IPS DF 4.7 (cell line): ENCODE results near the gene SRP19.
"Not testable (repeated sequence)": the region's sequence is repeated elsewhere in the genome, so short reads cannot be mapped to it uniquely, and the experiment has no call there.

Experiments
- DNase-seq: peaks from one replicate; pipeline ENCODE4 v3.0.0-alpha.2; 2013; ENCODE audit warnings: low spot score; ENCODE audit errors: extremely low read depth

Gene SRP19

DNA sequence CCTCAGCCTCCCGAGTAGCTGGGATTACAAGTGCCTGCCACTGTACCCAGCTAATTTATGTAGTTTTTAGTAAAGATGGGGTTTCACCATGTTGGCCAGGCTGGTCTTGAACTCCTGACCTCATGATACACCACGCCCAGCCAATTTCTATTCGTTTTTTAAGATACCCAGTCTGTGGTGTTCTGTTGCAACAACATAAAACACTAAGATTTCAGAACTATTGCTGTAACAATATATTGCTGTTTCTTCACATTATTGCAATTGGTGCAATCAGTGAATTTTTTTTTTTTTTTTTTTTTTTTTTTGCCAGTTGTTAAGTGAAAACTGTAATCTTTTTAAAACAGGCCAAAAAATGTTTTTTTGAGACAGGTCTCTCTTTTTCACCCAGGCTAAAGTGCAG is 9.9 kb downstream of the SRP19 start:
- no peak for DNase-seq

DNA sequence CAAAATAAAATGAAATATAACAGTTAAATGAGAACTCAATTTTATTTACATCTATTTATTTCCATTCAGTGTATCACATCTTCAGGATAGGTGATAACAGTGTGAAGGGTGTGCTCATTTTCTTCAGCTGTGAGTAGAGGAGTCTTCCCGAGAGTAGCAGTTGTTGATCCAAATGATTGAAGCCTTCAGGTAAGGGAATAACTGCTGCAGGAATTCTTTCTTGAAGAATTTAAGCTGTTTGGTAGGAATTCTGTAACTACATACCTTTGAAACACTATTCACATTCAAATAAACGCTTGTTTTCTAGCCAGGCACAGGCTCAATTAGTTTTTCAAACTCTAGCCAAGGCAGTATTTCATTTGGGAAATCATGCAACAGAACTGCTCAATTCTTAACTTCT is 15.3 kb downstream of the SRP19 start:
- DNase-seq = no peak

DNA sequence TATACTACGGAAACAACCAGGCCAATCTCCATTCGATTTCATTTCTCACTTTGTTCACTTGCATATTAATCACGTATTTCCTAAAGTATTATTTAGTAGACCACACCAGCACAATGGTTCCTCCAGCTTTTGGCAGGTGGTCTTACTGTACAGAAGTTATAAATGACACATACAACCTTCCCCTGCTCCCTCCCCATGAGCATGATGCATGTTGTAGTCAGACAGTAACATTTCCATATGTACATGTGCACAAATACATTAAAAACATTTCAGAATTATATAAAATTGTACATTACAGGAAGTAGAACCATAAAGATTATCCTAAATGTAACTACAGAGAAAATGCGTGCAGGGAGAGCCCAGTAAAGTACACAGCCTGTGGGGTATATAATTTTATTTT is 17.0 kb downstream of the SRP19 start:
- no peak for DNase-seq

DNA sequence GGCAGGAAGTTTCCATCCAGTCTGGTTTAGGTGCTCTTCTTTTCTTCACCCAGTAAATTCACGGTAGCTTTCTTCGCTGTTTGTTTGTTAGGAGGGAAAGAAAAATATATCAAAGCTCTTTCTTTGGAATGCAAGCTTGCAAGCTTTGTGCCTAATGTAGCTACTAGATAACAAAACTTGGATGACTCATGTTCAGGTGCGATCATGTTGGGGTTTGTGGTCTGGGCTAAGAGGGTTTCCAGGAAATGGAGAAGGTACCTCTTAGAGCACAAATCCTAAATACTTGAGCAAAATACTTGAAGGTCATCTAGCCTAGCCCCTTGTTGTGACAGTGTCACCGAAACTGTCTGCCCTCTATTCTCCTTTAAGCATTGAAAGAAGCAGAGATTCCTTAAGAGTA is 17.7 kb downstream of the SRP19 start:
- no peak for DNase-seq

DNA sequence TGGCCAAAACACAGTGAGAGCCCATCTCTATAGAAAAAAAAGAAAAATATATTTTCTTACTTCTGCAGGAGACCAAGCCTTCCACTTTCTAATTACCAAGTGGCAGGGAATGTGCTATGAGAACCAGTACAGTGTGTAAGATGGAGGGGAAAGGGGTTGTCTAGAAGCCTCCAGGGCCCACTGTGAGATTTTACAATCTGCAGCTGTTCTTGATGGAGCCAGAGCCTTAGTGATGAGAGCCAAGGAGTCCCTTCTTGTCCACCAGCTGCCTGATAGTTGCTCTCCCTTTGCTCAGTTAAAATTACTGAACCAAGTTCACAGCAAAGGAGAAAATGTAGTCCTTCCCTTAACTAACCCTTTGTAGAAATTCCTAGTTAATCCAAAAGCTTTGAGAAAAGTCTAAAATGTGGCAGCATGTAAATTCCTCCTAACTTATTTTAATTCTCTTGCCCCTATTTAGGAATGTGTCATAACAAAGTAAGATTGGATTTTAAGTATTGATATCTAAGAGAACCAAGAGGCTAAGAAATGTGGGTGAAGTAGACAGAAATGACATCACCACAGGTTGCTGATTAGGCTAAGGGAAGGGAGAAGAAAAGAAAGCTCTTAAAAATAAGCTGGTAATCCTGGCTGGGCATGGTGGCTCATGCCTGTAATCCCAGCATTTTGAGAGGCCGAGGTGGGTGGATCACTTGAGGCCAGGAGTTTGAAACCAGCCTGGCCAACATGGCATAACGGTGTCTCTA is 19.3 kb downstream of the SRP19 start:
- DNase-seq = no peak

DNA sequence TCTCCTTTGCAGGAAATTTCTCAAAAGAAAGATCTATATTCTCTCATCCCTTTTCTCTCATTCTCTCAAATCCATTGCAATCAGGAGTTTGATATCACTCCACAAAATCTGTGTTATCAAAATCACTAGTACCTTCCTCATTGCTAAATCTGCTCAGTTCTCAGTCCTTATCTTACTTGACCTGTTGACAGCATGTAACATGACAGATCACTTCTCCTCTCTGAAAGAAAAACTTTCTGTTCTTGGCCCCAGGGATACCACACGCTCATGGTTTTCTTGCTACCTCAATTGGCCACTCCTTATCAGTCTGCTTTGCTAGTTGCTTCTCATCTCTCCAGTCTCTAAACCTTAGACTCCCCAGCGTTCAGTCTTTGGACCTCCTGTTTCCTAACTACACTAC is 22.1 kb downstream of the SRP19 start:
- no peak for DNase-seq

DNA sequence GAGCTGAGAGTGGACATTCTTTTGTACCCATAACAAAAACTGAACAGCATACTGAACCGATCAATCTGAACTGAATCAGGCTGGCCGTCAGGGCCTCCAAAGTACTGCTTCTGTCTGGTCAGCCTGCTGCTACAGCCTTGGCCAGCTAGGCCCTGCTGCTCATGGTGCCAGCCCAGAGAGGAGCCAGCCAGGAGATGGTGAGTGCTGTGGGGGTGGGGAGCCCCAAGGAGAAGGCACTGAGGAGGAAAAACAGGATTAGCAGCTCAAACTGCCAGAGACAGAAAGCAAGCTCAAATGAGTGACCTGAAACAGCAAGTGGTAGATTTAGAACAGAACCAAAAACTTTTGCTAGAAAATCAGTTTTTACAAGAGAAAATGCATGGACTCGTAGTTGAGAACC is 23.9 kb downstream of the SRP19 start:
- no peak for DNase-seq

DNA sequence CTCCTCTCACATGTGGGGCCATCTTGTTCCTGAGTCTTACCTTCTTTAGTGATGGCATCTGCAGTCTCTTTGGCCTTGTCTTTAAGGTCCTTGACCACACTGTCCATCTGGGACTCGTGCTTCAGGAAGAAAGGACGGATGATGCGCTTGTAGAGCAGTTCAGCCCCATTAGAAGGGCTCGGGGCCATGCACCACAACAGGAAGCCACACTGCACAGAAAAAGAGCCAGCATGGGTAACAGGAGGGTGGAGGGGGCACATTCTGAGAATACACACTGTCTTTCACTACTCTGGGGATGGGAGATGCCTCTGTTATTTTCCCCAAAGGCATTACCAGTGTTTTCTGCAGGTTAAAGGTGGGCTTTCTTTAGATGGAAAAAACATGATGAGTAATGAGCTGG is 25.9 kb downstream of the SRP19 start:
- DNase-seq = no peak

DNA sequence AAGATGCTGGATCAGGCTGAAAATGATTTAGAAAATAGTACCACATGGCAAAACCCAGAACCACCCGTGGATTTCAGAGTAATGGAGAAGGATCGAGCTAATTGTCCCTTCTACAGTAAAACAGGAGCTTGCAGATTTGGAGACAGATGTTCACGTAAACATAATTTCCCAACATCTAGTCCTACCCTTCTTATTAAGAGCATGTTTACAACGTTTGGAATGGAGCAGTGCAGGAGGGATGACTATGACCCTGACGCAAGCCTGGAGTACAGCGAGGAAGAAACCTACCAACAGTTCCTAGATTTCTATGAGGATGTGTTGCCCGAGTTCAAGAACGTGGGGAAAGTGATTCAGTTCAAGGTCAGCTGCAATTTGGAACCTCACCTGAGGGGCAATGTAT is 31.0 kb downstream of the SRP19 start:
- DNase-seq = not testable (repeated sequence)

DNA sequence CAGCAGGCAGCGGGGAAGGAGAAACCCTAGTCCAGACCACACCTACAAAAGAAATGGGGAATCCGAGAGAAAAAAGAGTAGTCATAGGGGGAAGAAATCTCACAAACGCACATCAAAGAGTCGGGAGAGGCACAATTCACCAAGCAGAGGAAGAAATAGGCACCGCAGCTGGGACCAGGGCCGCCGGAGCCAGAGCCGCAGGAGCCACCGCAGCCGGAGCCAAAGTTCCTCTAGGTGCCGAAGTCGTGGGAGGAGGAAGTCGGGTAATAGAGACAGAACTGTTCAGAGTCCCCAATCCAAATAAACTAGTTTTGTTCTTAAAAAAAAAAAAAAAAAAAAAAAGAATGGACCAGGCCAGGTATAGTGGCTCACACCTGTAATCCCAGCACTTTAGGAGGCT is 31.7 kb downstream of the SRP19 start:
- DNase-seq = no peak

DNA sequence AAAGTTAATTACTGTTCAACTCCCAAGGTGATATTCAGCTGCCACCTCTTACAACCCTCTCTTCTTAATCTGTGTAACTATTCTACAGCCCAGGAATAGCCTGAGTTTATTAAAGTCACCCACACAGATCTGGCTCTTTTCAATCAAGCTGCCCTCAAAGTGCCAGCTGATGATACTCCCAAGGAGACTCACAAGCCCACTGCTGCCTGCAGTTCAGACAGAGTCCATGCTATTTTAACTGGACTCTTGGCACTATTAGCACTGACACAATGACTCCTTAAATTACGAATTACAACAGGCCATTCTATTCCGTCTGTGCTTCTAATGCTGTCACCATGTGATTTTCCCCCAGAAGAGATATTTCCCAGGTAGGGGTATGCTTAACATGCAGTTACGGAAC is 34.6 kb downstream of the SRP19 start:
- no peak for DNase-seq

DNA sequence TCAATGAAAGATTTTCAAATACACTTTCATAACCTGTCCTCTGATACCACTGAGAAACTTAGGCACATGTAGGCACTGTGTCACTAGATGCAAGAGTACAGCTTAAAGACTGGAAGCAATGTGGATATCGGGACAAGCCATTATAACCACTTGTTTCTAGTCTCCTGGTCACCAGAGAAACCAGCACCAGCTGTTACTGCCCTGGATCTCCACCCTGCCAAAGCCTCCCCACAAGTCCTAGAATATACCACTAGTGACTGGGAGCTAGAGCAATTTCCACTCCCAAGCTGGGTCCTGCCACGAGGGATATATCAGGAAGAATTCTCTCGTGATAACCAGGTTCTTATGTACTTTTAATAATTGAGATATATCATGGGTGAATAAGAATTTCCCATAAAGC is 41.5 kb downstream of the SRP19 start:
- no peak for DNase-seq

DNA sequence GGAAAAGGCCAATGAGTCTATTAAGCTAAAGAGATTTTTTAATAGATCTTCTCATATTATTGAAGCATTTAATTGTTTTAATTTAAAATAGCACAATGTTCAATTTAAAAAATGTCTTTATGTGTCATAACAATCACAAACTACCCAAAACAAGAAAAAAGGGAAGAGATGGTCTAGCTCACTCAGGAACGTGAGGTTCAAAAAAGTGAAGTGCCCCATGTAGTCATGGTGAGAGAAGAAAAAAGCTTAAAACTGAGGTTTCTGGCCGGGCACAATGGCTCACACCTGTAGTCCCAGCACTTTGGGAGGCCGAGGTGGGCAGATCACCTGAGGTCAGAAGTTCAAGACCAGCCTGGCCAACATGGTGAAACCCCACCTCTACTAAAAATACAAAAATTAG is 43.9 kb downstream of the SRP19 start:
- not testable (repeated sequence) for DNase-seq

DNA sequence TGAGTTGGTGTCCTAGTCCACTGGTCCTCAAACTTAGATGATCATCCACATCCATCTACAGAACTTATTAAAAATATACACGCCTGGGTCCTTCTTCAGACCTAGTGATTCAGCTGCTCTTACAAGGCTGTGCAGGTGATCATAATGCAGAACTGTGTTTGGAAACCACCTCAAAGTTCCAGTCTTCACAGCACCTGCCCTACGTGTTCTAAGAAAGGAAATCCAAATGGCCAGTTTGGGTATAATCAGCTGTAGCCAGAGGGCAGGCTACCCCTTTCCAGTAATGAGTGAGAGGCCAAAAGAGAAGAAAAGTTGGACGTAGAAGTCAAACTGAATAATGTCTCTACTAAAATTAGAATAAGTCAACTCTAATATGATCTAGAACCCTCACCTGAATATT is 45.5 kb downstream of the SRP19 start:
- no peak for DNase-seq

DNA sequence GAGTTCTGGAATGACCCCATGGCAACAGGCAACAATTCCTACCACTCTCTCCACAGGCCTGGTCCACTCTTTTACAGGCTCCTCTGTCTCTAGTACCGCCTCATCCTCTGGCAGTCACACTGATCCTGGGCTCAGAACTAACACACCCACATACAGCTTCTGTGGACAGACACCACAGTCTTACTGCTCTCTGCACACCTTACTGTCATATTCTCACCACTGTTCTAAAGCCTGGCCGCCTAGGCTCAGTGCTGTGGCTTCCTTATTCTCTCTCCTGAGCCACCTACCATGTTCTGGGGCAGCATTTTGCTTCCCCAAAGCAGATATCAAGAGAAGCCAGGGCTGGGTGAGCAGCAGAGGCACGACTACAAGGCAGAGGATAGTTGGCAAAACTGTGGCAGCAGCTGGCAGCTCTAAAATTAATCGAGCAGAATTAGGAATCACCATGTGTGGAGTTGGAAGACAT is 46.1 kb downstream of the SRP19 start:
- DNase-seq = no peak

DNA sequence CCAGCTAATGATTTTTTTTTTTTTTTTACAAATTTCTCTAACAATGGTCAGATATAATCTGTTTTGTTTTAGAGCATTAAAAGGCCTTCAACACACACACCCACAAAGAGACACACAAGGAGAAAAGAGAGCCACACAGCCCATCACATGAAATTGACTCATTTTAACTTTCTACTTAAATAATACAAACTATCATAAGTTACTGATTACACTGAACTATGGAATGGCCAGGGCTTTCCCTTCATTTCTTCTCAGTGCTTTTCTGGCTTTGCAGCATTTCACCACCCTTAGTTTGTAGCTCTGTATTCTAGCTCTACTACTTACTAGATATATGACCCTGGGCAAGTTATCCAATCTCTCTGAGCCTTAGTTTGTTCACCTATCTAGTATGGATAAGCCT is 47.8 kb downstream of the SRP19 start:
- DNase-seq = no peak

DNA sequence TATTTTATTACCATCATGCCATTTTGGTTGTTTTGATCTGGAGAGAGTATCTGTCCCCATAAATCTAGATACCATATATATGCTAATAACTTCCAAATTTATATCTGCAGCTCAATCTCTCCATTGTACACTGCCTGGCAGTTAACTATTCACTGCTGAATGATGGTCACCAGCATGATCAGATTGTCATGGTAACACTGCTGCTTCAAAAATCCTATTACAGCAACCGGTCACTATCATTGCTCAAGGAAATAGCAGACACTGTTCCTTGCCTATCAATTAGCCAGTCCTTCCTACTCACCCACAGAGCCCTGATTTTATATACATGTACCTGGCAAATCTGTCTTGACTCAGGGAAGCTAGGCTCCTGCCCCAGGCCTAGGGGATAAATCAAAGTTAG is 49.4 kb downstream of the SRP19 start:
- DNase-seq = no peak

DNA sequence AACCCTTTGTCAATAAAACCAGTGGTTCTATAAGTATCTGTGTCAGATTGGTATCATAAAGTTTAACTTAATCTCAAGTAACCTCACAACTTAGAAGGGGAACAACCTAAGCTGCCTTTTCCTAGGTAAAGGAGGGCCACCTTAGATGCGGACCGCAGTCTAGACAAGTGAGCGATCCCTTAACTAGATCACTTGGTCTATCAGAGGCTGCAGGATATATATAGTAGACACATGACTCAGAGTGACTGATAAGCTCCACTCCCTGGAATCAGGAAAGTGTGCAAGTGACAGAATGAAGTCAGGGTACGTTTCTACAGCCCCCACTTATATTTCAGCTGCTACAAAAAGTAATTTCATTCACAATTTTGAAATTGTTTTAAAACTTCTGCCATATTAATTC is 53.5 kb downstream of the SRP19 start:
- no peak for DNase-seq

DNA sequence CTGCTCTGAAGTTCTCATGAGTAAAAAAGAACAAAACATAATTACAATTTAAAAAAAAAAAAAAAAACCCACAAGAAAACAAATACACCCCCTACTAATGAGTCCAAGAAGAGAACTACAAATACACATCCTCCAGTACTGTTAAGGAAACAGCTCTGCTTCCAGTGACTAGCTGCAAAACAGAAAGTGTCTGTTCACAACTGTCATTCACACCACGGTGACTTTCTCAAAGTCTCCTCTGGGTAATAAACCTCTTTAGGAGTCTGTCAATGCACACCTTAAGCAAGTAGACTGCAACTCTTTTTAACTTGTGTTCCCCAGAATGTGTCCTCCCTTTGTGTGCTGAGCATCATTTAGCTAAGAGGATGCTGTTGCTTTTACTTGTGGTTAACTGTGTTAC is 54.7 kb downstream of the SRP19 start:
- DNase-seq = no peak

DNA sequence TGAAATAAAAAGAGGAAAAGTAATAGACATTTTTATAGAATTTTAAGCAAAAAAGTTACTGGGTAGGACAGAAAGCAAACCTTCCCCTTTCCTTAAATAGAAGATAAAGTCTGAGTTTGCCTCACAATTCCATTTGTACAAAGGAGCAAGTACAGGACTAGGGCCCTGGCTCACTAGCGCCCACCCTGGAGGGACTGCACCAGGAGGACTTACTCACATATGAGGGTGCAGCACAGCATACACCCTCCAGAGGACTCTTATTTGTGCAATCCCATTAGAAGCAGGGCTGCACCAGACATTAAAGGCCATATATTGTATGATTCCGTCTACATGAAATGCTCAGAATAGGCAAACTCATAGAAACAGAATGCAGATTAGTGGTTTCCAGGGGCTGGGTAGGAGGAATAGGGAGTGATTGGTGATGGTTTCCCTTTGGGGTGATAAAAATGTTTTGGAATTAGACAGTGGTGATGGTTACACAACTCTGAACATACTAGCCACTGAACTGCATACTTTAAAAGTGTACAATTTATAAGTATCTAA is 56.4 kb downstream of the SRP19 start:
- DNase-seq = no peak

DNA sequence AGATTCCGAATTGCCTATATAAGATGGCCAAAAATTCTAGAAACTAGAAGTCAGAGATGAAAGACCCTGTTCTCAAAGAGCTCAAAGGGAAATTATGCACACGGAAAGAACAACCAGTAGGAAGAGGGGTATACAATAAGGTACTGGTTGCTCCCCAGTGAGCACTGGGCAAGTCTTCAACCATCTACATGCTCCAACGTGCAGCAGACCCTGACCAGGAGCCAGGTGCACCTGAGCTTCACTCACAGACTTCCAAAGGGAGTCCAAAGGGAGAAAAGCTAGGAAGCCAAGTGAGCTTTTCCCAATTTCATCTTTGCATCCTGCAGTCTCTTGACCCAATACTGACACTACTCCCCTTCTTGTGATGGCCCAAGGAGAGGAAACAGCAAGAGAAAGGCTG is 57.0 kb downstream of the SRP19 start:
- DNase-seq = no peak

DNA sequence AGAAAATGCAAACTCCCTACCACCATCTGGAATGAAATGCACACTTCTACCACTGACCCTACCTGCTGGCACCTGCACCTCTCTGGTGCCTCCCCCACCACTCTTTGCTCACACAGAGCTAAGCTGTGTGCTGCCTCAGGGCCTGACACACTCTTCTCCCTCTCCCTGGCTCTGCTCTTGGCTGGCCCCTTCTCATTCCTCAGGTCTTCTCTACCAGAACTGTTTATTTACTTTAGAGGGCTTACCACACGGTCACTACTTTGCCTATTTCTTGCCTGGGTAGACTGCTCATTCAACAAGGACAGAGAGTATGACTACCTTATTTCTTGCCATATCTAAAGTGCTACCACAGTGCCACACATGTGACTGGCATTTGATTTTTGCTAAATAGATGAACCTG is 57.6 kb downstream of the SRP19 start:
- no peak for DNase-seq
